ENCODE results near the gene SLC39A3.

SLC39A3 gene

GRCh38 chr19:2739602-2740313 is at the start of gene SLC39A3:
SLC39A3 (minus strand) TSS chr19:2740017; CDS start chr19:2737257, 2,760 bp downstream.
- peak; percentile 99 for DNase-seq

- no peak for DNase-seq
Observed at GRCh38 chr19:2788237-2788636, 48.4 kb upstream of the SLC39A3 start.

- no peak for DNase-seq
Observed at GRCh38 chr19:2787115-2787514, 47.3 kb upstream of the SLC39A3 start.

- peak; percentile 99 for DNase-seq
Observed at GRCh38 chr19:2785244-2785997, 45.6 kb upstream of the SLC39A3 start, which contains the start of gene THOP1. THOP1 (plus strand) TSS chr19:2785503; CDS start chr19:2785663, 160 bp downstream.

GRCh38 chr19:2783781-2784145 is 43.9 kb upstream of the SLC39A3 start:
- no peak for DNase-seq

GRCh38 chr19:2782936-2783780 is 43.3 kb upstream of the SLC39A3 start, which contains the start of gene SGTA:
SGTA (minus strand) TSS chr19:2783273; CDS start chr19:2769068, 14,205 bp downstream.
- DNase-seq, result peak; percentile 92

GRCh38 chr19:2782329-2782935 is 42.6 kb upstream of the SLC39A3 start:
- DNase-seq, result no peak

- DNase-seq, result no peak
Observed at GRCh38 chr19:2780284-2780683, 40.5 kb upstream of the SLC39A3 start.

- no peak for DNase-seq
Observed at GRCh38 chr19:2779121-2779740, 39.4 kb upstream of the SLC39A3 start.

GRCh38 chr19:2777952-2778683 is 38.3 kb upstream of the SLC39A3 start:
- DNase-seq, result no peak

- DNase-seq, result peak; percentile 60
Observed at GRCh38 chr19:2775556-2776430, 36.0 kb upstream of the SLC39A3 start.

GRCh38 chr19:2774953-2775555 is 35.2 kb upstream of the SLC39A3 start:
- no peak for DNase-seq

- no peak for DNase-seq
Observed at GRCh38 chr19:2774083-2774679, 34.4 kb upstream of the SLC39A3 start.

GRCh38 chr19:2771786-2772674 is 32.2 kb upstream of the SLC39A3 start:
- no peak for DNase-seq

GRCh38 chr19:2770055-2771013 is 30.5 kb upstream of the SLC39A3 start:
- DNase-seq, result no peak

- no peak for DNase-seq
Observed at GRCh38 chr19:2769218-2769617, 29.4 kb upstream of the SLC39A3 start.

Data from stimulated activated CD4-positive, alpha-beta T cell treated with anti-CD3 and anti-CD28 coated beads, Interleukin-12 subunit alpha, Interleukin-12 subunit beta, amount 100 ng/mL, for 4 hours (primary cell).